Sigmoid colon (tissue), 7 donors: Measurements from ENCODE around the gene C17orf67. TPM values are rescaled to one million over a fixed set of nuclear protein-coding genes. Genes with fewer than 3 reads are reported as not detected.
"Not testable (repeated sequence)": the region's sequence is repeated elsewhere in the genome, so short reads cannot be mapped to it uniquely, and the experiment has no call there.

Source experiments
- DNase-seq: peaks from one replicate; pipeline ENCODE4 v3.0.0-alpha.2; 2019
- H3K27ac ChIP-seq, 4 donors: fragments of 200-600 bp; sonication (generic); one replicate each; pipeline ENCODE4 v1.5.1; 2016 to 2019; ENCODE audit warnings: mild to moderate bottlenecking in 1 of 4
- H3K27me3 ChIP-seq, 3 donors: fragments of 200-600 bp; sonication (generic); one replicate each; pipeline ENCODE4 v1.5.1; 2019; ENCODE audit warnings: mild to moderate bottlenecking in 1 of 3
- H3K36me3 ChIP-seq, 4 donors: fragments of 200-600 bp; sonication (generic); one replicate each; pipeline ENCODE4 v1.5.1; 2016 to 2019
- H3K4me1 ChIP-seq, 4 donors: fragments of 200-600 bp; sonication (generic); one replicate each; pipeline ENCODE4 v1.5.1; 2017 to 2019
- H3K4me3 ChIP-seq, 4 donors: fragments of 200-600 bp; sonication (generic); one replicate each; pipeline ENCODE4 v1.5.1; 2017 to 2019; ENCODE audit warnings: mild to moderate bottlenecking in 2 of 4, moderate library complexity in 1 of 4
- H3K9me3 ChIP-seq, 4 donors: fragments of 200-600 bp in 3 of 4; sonication (generic) in 3 of 4; one replicate each; pipeline versions ENCODE4 v1.5.1 to v1.6.1; 2013 to 2019
- EP300 ChIP-seq, 4 donors: sonication (generic); formaldehyde crosslinking; IDR thresholded peaks; one replicate each; pipeline ENCODE4 v1.6.1; 2017; ENCODE audit warnings: antibody characterized with exemption in 4 of 4
- POLR2A ChIP-seq, 2 donors: fragments of 450-650 bp; IDR thresholded peaks; one replicate each; pipeline ENCODE4 v1.6.1; 2016; ENCODE audit warnings: antibody characterized with exemption in 2 of 2, mild to moderate bottlenecking in 2 of 2, moderate library complexity in 2 of 2
- POLR2AphosphoS5 ChIP-seq, 4 donors: sonication (generic); formaldehyde crosslinking; IDR thresholded peaks; one replicate each; pipeline ENCODE4 v1.6.1; 2017; ENCODE audit warnings: antibody characterized with exemption in 4 of 4
- WGBS, 2 donors: extraction: QIAGEN DNeasy Blood & Tissue Kit; methylation state at CpG; one replicate each; pipeline ENCODE4 v1.1.7; 2013; 5-methylcytosine and 5-hydroxymethylcytosine counted together
- intact Hi-C: fragments of 100-400 bp; cut with DNase I; formaldehyde crosslinking; loops from one replicate; pipeline ENCODE4 v1.15.1; 2023
- polyA plus RNA-seq, 3 donors: library from polyadenylated mRNA; stranded (reverse); fragments of 200-250 nt; gene quantifications; one replicate each; pipeline ENCODE4 v1.2.3, GENCODE V29; 2013
- total RNA-seq, 4 donors: library from RNA; depleted of rRNA; stranded (reverse); fragments of >200 nt; gene quantifications; one replicate each; pipeline ENCODE4 v1.1.0, GENCODE V29; 2016
- TF ChIP-seq, protein P1 (sequence below), 4 experiments: fragments of 450-650 bp in 3 of 4; fragments of 200-600 bp in 1 of 4; IDR thresholded peaks; one replicate each; pipeline ENCODE4 v1.5.1; 2016 to 2019; ENCODE audit warnings: antibody characterized with exemption in 4 of 4, mild to moderate bottlenecking in 3 of 4, moderate library complexity in 2 of 4
- donor health status: healthy with polysubstance abuse.
- donor health status: Bipolar disorder and iron deficiency.
- donor health status: healthy.

C17orf67 gene
- total and polyA plus RNA-seq, 7 donors: 0.99 to 2.8 (median 1.9) TPM; not detected in 1

DNA sequence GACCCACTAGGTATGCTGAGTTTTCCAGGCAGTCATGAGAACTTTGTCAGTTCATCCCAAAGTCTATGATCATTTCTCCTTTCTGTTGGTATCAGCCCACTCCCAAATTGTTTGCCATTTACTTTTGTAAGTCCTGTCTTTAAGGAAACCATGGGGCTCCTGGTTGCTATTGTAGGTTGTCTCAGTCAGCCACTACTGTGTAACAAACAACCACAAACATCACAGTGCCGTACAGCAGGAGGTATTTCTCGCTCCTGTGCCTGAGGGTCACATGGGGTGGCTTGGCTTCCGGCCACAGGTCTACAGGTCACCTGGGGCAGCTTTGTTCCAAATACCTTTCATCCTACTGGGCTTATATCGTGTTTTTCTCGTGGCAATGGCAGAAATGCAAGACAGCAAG is 71.6 kb downstream of the C17orf67 start:
- Histone ChIP-seq H3K4me3 (no peak overlapping the region), H3K27ac (no peak overlapping the region), H3K9me3 (no peaks in the 10 kb centered on the region), H3K4me1 (no peaks in the 10 kb centered on the region), H3K36me3 (no peaks in the 10 kb centered on the region), H3K27me3 (no peaks in the 10 kb centered on the region)
- intact Hi-C loops: no loop called here
- WGBS, 2 donors: 88 to 90% methylated on average over 5 of the region's 5 CpGs
- no peak for DNase-seq
- TF ChIP-seq, protein P1, sequence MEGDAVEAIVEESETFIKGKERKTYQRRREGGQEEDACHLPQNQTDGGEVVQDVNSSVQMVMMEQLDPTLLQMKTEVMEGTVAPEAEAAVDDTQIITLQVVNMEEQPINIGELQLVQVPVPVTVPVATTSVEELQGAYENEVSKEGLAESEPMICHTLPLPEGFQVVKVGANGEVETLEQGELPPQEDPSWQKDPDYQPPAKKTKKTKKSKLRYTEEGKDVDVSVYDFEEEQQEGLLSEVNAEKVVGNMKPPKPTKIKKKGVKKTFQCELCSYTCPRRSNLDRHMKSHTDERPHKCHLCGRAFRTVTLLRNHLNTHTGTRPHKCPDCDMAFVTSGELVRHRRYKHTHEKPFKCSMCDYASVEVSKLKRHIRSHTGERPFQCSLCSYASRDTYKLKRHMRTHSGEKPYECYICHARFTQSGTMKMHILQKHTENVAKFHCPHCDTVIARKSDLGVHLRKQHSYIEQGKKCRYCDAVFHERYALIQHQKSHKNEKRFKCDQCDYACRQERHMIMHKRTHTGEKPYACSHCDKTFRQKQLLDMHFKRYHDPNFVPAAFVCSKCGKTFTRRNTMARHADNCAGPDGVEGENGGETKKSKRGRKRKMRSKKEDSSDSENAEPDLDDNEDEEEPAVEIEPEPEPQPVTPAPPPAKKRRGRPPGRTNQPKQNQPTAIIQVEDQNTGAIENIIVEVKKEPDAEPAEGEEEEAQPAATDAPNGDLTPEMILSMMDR (IDR thresholded peaks at IDR 0.05): no peak
- TF ChIP-seq EP300 (IDR thresholded peaks at IDR 0.05): no peak
- no peak for TF ChIP-seq POLR2AphosphoS5 (IDR thresholded peaks at IDR 0.05)
- TF ChIP-seq POLR2A (IDR thresholded peaks at IDR 0.05): no peak

DNA sequence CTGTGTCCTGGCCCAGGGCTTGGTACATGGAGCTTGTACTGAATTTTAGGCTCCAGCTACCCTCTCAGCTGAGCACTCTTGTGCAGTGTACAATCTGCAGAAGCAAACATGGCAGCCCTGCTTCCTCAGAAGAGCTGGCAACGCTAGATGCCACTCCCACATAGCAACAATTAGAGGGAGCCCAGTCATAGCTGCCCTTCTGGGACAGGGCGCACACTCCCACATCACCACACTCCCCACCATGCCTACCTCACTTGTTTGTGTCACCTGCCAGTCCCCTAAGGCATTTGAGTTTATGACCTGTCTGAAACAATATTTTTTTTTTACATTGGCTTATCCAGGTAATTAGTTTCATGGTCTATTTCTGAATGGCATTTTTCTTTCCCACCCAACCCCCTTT is 72.3 kb downstream of the C17orf67 start:
- no peak for DNase-seq
- no peaks in the 10 kb centered on the region for H3K9me3 ChIP-seq
- H3K27me3 ChIP-seq: no peaks in the 10 kb centered on the region
- H3K4me1 ChIP-seq: no peaks in the 10 kb centered on the region
- H3K36me3 ChIP-seq: no peaks in the 10 kb centered on the region
- intact Hi-C loops: no loop called here
- no peak for TF ChIP-seq POLR2A (IDR thresholded peaks at IDR 0.05)
- no peak for TF ChIP-seq EP300 (IDR thresholded peaks at IDR 0.05)
- TF ChIP-seq POLR2AphosphoS5 (IDR thresholded peaks at IDR 0.05): no peak
- TF ChIP-seq, protein P1 (IDR thresholded peaks at IDR 0.05): no peak
- no peak overlapping the region for H3K27ac ChIP-seq
- H3K4me3 ChIP-seq: no peak overlapping the region
- 53 to 77% methylated on average over 2 of the region's 2 CpGs for WGBS, 2 donors

DNA sequence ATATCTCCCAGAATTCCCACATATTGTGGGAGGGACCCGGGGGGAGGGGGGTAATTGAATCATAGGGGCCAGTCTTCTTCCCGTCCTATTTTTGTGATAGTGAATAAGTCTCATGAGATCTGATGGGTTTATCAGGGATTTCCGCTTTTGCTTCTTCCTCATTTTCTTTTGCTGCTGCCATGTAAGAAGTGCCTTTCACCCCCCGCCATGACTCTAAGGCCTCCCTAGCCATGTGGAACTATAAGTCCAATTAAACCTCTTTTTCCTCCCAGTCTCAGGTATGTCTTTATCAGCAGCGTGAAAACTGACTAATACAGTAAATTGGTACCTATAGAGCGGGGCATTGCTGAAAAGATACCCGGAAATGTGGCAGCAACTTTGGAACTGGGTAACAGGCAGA is 76.1 kb downstream of the C17orf67 start:
- DNase-seq, H3K4me1 ChIP-seq, H3K27ac ChIP-seq, H3K9me3 ChIP-seq, H3K27me3 ChIP-seq, H3K36me3 ChIP-seq, H3K4me3 ChIP-seq: not testable (repeated sequence)
- WGBS, 2 donors: 90% methylated on average over 7 of the region's 7 CpGs
- intact Hi-C loops: loop anchor here (2.0 kb wide), 1 partner anchor 21 kb away; no protein-coding TSS in a partner anchor

DNA sequence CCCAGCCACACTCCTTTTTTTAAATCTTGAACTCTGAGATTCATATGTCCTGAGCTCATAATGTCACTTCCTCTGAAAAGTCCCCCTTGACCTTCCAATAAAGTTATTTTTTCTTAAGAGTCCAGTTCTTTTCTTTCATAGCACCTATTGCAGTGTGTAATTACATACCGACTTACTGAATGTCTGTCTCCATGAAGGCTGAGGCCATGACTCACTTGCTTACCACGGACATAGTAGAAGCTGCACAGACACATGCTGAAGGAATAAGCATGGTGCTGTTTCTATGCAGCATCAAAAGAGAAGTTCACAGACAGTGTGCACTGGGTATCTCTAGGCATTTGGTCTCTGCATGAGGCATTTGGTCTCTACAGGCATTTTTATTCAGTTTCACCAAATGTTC is 77.2 kb downstream of the C17orf67 start:
- 66 to 72% methylated on average over 2 of the region's 2 CpGs for WGBS, 2 donors
- no peaks in the 10 kb centered on the region for H3K4me1 ChIP-seq
- H3K9me3 ChIP-seq: no peaks in the 10 kb centered on the region
- no peak for DNase-seq
- no peaks in the 10 kb centered on the region for H3K27me3 ChIP-seq
- intact Hi-C loops: no loop called here
- H3K4me3 ChIP-seq: no peak overlapping the region
- no peak for TF ChIP-seq POLR2AphosphoS5 (IDR thresholded peaks at IDR 0.05)
- TF ChIP-seq, protein P1 (IDR thresholded peaks at IDR 0.05): no peak
- TF ChIP-seq POLR2A (IDR thresholded peaks at IDR 0.05): no peak
- no peak for TF ChIP-seq EP300 (IDR thresholded peaks at IDR 0.05)
- H3K36me3 ChIP-seq: no peaks in the 10 kb centered on the region
- no peak overlapping the region for H3K27ac ChIP-seq

DNA sequence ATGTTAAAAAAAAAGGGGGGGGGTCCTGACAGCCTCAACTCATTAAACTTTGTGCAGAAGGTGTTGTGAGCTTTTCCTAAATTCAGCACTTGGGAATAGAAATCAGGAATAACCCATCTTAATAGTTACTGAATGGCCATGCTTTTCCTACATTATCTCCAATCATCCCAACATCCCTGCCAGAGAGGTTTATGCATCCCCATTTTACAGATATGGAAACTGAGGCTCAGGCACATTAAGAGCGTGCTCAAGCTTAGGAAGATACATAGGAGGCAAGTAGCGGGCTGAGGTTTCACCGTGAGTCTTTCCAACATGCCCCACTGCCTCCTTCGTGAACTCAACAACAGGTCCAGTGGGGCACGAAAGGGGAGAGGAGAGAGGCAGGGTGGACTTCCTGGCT is 78.4 kb downstream of the C17orf67 start:
- WGBS, 2 donors: 78 to 86% methylated on average over 5 of the region's 5 CpGs

More for the DNA sequence above, 78.4 kb downstream of the C17orf67 start:
- Histone ChIP-seq H3K4me1 (no peaks in the 10 kb centered on the region), H3K9me3 (no peaks in the 10 kb centered on the region), H3K27me3 (no peaks in the 10 kb centered on the region), H3K36me3 (no peaks in the 10 kb centered on the region), H3K4me3 (no peak overlapping the region), H3K27ac (no peak overlapping the region)
- TF ChIP-seq, protein P1 (IDR thresholded peaks at IDR 0.05): no peak
- TF ChIP-seq POLR2AphosphoS5 (IDR thresholded peaks at IDR 0.05) (no peak), POLR2A (IDR thresholded peaks at IDR 0.05) (no peak), EP300 (IDR thresholded peaks at IDR 0.05) (no peak)
- intact Hi-C loops: no loop called here
- no peak for DNase-seq
